Ovary (tissue), 9 donors: ENCODE data around the gene PIAS3. TPM values are rescaled to one million over a fixed set of nuclear protein-coding genes. Genes with fewer than 3 reads are reported as not detected.

Source experiments
- DNase-seq, 5 donors: peaks; one replicate each; pipeline ENCODE4 v3.0.0-alpha.2; 2019 to 2020
- H3K27ac ChIP-seq, 2 donors: fragments of 200-600 bp; one replicate each; pipeline versions ENCODE4 v1.5.1 to v1.8.0; 2019 to 2022
- H3K27me3 ChIP-seq: fragments of 200-600 bp; one replicate; pipeline ENCODE4 v1.8.0; 2022
- H3K36me3 ChIP-seq: fragments of 200-600 bp; sonication (generic); one replicate; pipeline ENCODE4 v1.5.1; 2019
- H3K4me1 ChIP-seq: one replicate; pipeline ENCODE4 v1.8.1; 2013; ENCODE audit warnings: mild to moderate bottlenecking, moderate library complexity; ENCODE audit not compliant: insufficient read depth
- H3K4me3 ChIP-seq: fragments of 200-600 bp; sonication (generic); one replicate; pipeline ENCODE4 v1.5.1; 2017
- H3K9me3 ChIP-seq, 2 donors: fragments of 200-600 bp in 1 of 2; sonication (generic) in 1 of 2; one replicate each; pipeline versions ENCODE4 v1.5.1 to v1.8.1; 2013 to 2019; ENCODE audit warnings: mild to moderate bottlenecking in 1 of 2, moderate library complexity in 1 of 2
- EP300 ChIP-seq: sonication (generic); formaldehyde crosslinking; IDR thresholded peaks from one replicate; pipeline ENCODE4 v1.6.1; 2017; ENCODE audit warnings: antibody characterized with exemption
- POLR2A ChIP-seq: fragments of 450-650 bp; IDR thresholded peaks from one replicate; pipeline ENCODE4 v1.6.1; 2017; ENCODE audit warnings: antibody characterized with exemption, mild to moderate bottlenecking, moderate library complexity
- whole genome bisulfite sequencing, 3 donors: extraction: QIAGEN DNeasy Blood & Tissue Kit in 1 of 3; methylation state at CpG; one replicate each; pipeline versions ENCODE4 v1.1.5 to v1.1.7; 2013 to 2017; 5-methylcytosine and 5-hydroxymethylcytosine counted together
- intact Hi-C, 4 donors: fragments of 100-400 bp; cut with DNase I; formaldehyde crosslinking; loops; one replicate each; pipeline versions ENCODE4 v1.11.0 to v1.15.1; 2022 to 2023
- polyA plus RNA-seq, 2 donors: library from polyadenylated mRNA; stranded (reverse); fragments of 200-250 nt in 1 of 2; fragments of 350-450 nt in 1 of 2; fragmentation: Illumina TruSeq in 1 of 2; extraction: RNeasy Lipid Tissue Mini Kit (QIAGEN cat#74804) in 1 of 2; gene quantifications; one replicate each; pipeline ENCODE4 v1.2.3, GENCODE V29; 2013 to 2014
- total RNA-seq, 7 donors: library from RNA; depleted of rRNA in 2 of 7; stranded (reverse); fragments of >200 nt in 2 of 7; fragmentation: NEBNext Ultra II Directional in 3 of 7; extraction: Animal tissue kit (Norgen Biotek cat#: 25700) in 3 of 7; gene quantifications; one replicate each; pipeline versions ENCODE4 v1.1.0 to v1.2.4, GENCODE V29; 2016 to 2023
- TF ChIP-seq, protein P1 (sequence below), 3 donors: fragments of 450-650 bp in 2 of 3; fragments of 200-600 bp in 1 of 3; IDR thresholded peaks; one replicate each; pipeline versions ENCODE4 v1.5.1 to v1.8.0; 2016 to 2022; ENCODE audit warnings: antibody characterized with exemption in 3 of 3, mild to moderate bottlenecking in 1 of 3
- donor health status: DM: no; HTN: no; CAD: no; lungs with moderate emphysema.
- donor health status: DM: no; HTN: no; CAD: no.
- donor health status: Bipolar disorder and iron deficiency.
- donor health status: DM: yes; HTN: yes; CAD: no.
- donor health status: DM: no; HTN: no; CAD: no.
- donor health status: DM: yes; HTN: yes; CAD: no.

Gene PIAS3
- total and polyA plus RNA-seq, 9 donors: 22.9 to 64.1 (median 39.5) TPM

- WGBS, 3 donors: 1% methylated on average over 31 to 36 of the region's 36 CpGs
These were observed 26.9 kb upstream of the PIAS3 start, which contains the start of gene ANKRD35 for GRCh38 chr1:145885738-145886287. TSS of gene ANKRD35 (minus strand) at chr1:145885866. CDS start at chr1:145885758, 108 bp downstream.

GRCh38 chr1:145884675-145885074 lies 25.8 kb upstream of the PIAS3 start:
- intact Hi-C loops: no loop called here
- H3K27me3 ChIP-seq: no peaks in the 10 kb centered on the region
- H3K4me3 ChIP-seq: no peak overlapping the region
- no peak for DNase-seq
- WGBS, 3 donors: 85 to 96% (median 93%) methylated on average over 1 of the region's 1 CpG
- H3K36me3 ChIP-seq: no peaks in the 10 kb centered on the region
- no peaks in the 10 kb centered on the region for H3K9me3 ChIP-seq
- no peak overlapping the region for H3K27ac ChIP-seq
- TF ChIP-seq EP300 (no peak), POLR2A (no peak)
- TF ChIP-seq, protein P1, sequence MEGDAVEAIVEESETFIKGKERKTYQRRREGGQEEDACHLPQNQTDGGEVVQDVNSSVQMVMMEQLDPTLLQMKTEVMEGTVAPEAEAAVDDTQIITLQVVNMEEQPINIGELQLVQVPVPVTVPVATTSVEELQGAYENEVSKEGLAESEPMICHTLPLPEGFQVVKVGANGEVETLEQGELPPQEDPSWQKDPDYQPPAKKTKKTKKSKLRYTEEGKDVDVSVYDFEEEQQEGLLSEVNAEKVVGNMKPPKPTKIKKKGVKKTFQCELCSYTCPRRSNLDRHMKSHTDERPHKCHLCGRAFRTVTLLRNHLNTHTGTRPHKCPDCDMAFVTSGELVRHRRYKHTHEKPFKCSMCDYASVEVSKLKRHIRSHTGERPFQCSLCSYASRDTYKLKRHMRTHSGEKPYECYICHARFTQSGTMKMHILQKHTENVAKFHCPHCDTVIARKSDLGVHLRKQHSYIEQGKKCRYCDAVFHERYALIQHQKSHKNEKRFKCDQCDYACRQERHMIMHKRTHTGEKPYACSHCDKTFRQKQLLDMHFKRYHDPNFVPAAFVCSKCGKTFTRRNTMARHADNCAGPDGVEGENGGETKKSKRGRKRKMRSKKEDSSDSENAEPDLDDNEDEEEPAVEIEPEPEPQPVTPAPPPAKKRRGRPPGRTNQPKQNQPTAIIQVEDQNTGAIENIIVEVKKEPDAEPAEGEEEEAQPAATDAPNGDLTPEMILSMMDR (IDR thresholded peaks at IDR 0.05): no peak
- no peaks in the 10 kb centered on the region for H3K4me1 ChIP-seq

More at GRCh38 chr1:145885738-145886287, 26.9 kb upstream of the PIAS3 start, which contains the start of gene ANKRD35:
- no peaks in the 10 kb centered on the region for H3K36me3 ChIP-seq
- no peak within 1 kb of the TSS for H3K27ac ChIP-seq
- H3K27me3 ChIP-seq: no peaks in the 10 kb centered on the region
- intact Hi-C loops: no loop called here
- no peaks in the 10 kb centered on the region for H3K4me1 ChIP-seq
- H3K9me3 ChIP-seq: no peaks in the 10 kb centered on the region
- H3K4me3 ChIP-seq: peak within 1 kb of the TSS; percentile 67
- DNase-seq: peak; percentile 51 to 81 (median 72)
- TF ChIP-seq POLR2A (no peak), EP300 (no peak)
- TF ChIP-seq, protein P1 (IDR thresholded peaks at IDR 0.05): no peak

DNA sequence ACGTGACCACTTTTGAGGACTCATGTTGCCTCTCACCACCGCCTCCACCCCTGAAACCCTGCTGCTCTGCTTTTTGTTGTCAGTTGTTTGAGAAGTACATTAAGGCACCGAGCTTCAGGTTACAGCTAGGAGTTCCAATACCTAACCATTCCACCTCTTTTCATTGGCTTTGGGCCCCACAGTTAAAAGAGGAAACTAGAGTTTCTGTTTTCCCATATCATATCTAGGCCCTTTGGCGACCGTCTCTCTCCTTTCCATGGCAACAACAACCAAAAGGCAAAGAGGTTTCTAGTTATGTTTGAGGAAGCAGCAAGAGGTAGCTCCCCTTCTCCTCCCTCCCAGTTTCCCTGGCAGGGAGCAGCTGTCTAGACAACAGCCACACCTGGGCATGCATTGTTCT lies 20.9 kb upstream of the PIAS3 start:
- H3K4me3 ChIP-seq: no peak overlapping the region
- H3K27me3 ChIP-seq: no peaks in the 10 kb centered on the region
- intact Hi-C loops: no loop called here
- H3K36me3 ChIP-seq: no peaks in the 10 kb centered on the region
- no peaks in the 10 kb centered on the region for H3K9me3 ChIP-seq
- H3K27ac ChIP-seq: no peak overlapping the region
- TF ChIP-seq, protein P1 (IDR thresholded peaks at IDR 0.05): no peak
- TF ChIP-seq EP300 (no peak), POLR2A (no peak)
- WGBS, 3 donors: 48 to 62% (median 58%) methylated on average over 5 of the region's 5 CpGs
- no peaks in the 10 kb centered on the region for H3K4me1 ChIP-seq
- DNase-seq: no peak

- no peaks in the 10 kb centered on the region for H3K9me3 ChIP-seq
- H3K27me3 ChIP-seq: no peaks in the 10 kb centered on the region
- H3K4me3 ChIP-seq: no peak overlapping the region
- no peak for DNase-seq
- no peaks in the 10 kb centered on the region for H3K4me1 ChIP-seq
- 83 to 89% (median 86%) methylated on average over 2 of the region's 2 CpGs for WGBS, 3 donors
- intact Hi-C loops: no loop called here
- no peak overlapping the region for H3K27ac ChIP-seq
- TF ChIP-seq EP300 (no peak), POLR2A (no peak)
- TF ChIP-seq, protein P1 (IDR thresholded peaks at IDR 0.05): no peak
- H3K36me3 ChIP-seq: no peaks in the 10 kb centered on the region
These were observed 19.8 kb upstream of the PIAS3 start for GRCh38 chr1:145878724-145879123.
